SK-N-SH (cell line): ENCODE data around the gene TMEM132D.

Source experiments
- EP300 ChIP-seq, 2 experiments: IDR thresholded peaks; 2 replicates each; pipeline versions ENCODE4 v1.4.0 to v1.6.1; 2012; ENCODE audit warnings: borderline replicate concordance in 1 of 2, low read depth in 1 of 2, low read length in 1 of 2
- MXI1 ChIP-seq: IDR thresholded peaks from 2 replicates; pipeline ENCODE4 v1.6.1; 2012; ENCODE audit warnings: mild to moderate bottlenecking, low read depth, low read length, improper control_type of control experiment
- POLR2AphosphoS5 ChIP-seq: IDR thresholded peaks from 2 replicates; pipeline ENCODE4 v1.6.1; 2012; ENCODE audit warnings: low read depth, low read length
- TAF1 ChIP-seq: IDR thresholded peaks from 2 replicates; pipeline ENCODE4 v1.6.1; 2012; ENCODE audit warnings: low read depth, mild to moderate bottlenecking, low read length, moderate library complexity, borderline replicate concordance

GRCh38 chr12:129294868-129295267 is 609.0 kb downstream of the TMEM132D start:
- no peak for TF ChIP-seq POLR2AphosphoS5
- TF ChIP-seq EP300 (IDR thresholded peaks at IDR 0.05; ENCODE audit: borderline replicate concordance in 1 of 2, low read depth in 1 of 2, low read length in 1 of 2): no peak
- no peak for TF ChIP-seq TAF1
- no peak for TF ChIP-seq MXI1
